ENCODE data around the gene SLX9.

GRCh38 chr21:45001134-45002095 is 61.6 kb downstream of the SLX9 start:
- TF ChIP-seq CTCF (IDR thresholded peaks at IDR 0.05) (no peak), POLR2A (IDR thresholded peaks at IDR 0.05) (no peak), POLR2AphosphoS5 (IDR thresholded peaks at IDR 0.05) (no peak), EP300 (IDR thresholded peaks at IDR 0.05) (no peak)
